Erythroblast (primary cell): ENCODE results near the gene RRAS2.

Source experiments
- GATA1 ChIP-seq: IDR thresholded peaks from 2 replicates; pipeline ENCODE4 v1.6.1; 2011; ENCODE audit warnings: low read depth, mild to moderate bottlenecking, control low read depth, low read length, moderate library complexity
- POLR2A ChIP-seq: IDR thresholded peaks from 2 replicates; pipeline ENCODE4 v1.6.1; 2011; ENCODE audit warnings: mild to moderate bottlenecking, low read length

DNA sequence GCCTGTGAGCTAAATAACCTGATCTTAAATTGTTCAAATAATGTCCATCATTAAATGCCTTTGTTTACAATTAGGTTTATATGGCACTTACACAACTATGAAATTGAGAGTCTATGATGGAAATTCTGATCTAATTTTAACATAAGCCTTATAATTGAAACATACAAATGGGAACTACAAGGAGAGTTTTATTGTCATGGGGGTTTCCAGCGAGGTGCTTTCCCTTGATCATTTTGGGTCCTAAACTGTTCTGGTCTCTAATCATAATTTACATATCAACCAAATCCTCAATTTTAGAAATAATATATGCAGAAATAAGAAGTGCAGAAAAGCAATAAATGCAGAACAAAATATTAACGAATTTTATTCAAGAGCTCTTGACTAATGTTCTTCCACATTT, 44.9 kb downstream of the RRAS2 start:
- TF ChIP-seq POLR2A = no peak
- no peak for TF ChIP-seq GATA1
